Endothelial cell of umbilical vein (primary cell): ENCODE measurements around the gene RSPO1. TPM values are rescaled to one million over a fixed set of nuclear protein-coding genes. Genes with fewer than 3 reads are reported as not detected.

Source experiments
- BruUV-seq: library from RNA; stranded (reverse); fragments of 400-500 nt; replicated peaks from 2 replicates; lab custom pipeline; 2021; lab: Mats Ljungman, UMichigan
- CTCF ChIA-PET: fragments of 300-600, 350-600 bp; sonication (Branson Sonifier 250); formaldehyde crosslinking; loops from one replicate; lab custom pipeline; 2021; ENCODE audit warnings: antibody characterized with exemption, inconsistent platforms; lab: Charles Lee
- POLR2A ChIA-PET: fragments of 300-600, 350-600 bp; sonication (Branson Sonifier 250); formaldehyde crosslinking; loops from one replicate; lab custom pipeline; 2021; ENCODE audit warnings: antibody characterized with exemption, inconsistent platforms; lab: Charles Lee
- DNase-seq: peaks from one replicate; pipeline ENCODE4 v3.0.0-alpha.2; 2011; ENCODE audit warnings: low read depth, low spot score
- FAIRE-seq: peaks from 2 replicates; lab custom pipeline; 2011; peaks lifted over from hg19 to GRCh38; lab: Jason Lieb, UNC
- H2AFZ ChIP-seq: 2 replicates; pipeline ENCODE4 v1.6.0; 2012; ENCODE audit warnings: low read depth, low read length, control low read depth, inconsistent platforms
- H3K27ac ChIP-seq: 2 replicates; pipeline ENCODE4 v1.5.1; 2011; ENCODE audit warnings: low read depth, mild to moderate bottlenecking, control low read depth, low read length, moderate library complexity; ENCODE audit not compliant: insufficient read depth
- H3K27me3 ChIP-seq, 2 experiments: 2 replicates each; pipeline versions ENCODE4 v1.6.0 to v1.6.1; 2011; ENCODE audit warnings: low read length in 2 of 2, mixed read lengths in 1 of 2; ENCODE audit not compliant: control insufficient read depth in 2 of 2, insufficient read depth in 2 of 2
- H3K36me3 ChIP-seq, 2 experiments: 2 replicates in 1 of 2; 3 replicates in 1 of 2; pipeline ENCODE4 v1.5.1; 2011; ENCODE audit warnings: low read length in 2 of 2, mild to moderate bottlenecking in 1 of 2, moderate library complexity in 1 of 2; ENCODE audit not compliant: control insufficient read depth in 2 of 2, insufficient read depth in 2 of 2; ENCODE audit errors: extremely low read depth in 1 of 2
- H3K4me1 ChIP-seq: 3 replicates; pipeline ENCODE4 v1.5.1; 2011; ENCODE audit warnings: mild to moderate bottlenecking, low read length; ENCODE audit not compliant: control insufficient read depth, insufficient read depth; ENCODE audit errors: extremely low read depth
- H3K4me2 ChIP-seq: 2 replicates; pipeline ENCODE4 v1.6.1; 2011; ENCODE audit warnings: low read length, control low read depth, mixed read lengths; ENCODE audit not compliant: insufficient read depth
- H3K4me3 ChIP-seq, 3 experiments: fragments of 200-600 bp in 1 of 3; sonication (generic), shearing (Covaris generic) in 1 of 3; replicated peaks in 1 of 3; 2 replicates each; pipeline ENCODE4 v1.5.1; 2011 to 2016; ENCODE audit warnings: control low read depth in 3 of 3, low read length in 3 of 3, mild to moderate bottlenecking in 2 of 3, inconsistent platforms in 1 of 3, low read depth in 1 of 3, moderate library complexity in 1 of 3; ENCODE audit not compliant: insufficient read depth in 1 of 3
- H3K79me2 ChIP-seq: 2 replicates; pipeline ENCODE4 v1.6.0; 2012; ENCODE audit warnings: low read length, inconsistent platforms; ENCODE audit not compliant: control insufficient read depth, insufficient read depth
- H3K9ac ChIP-seq: replicated peaks from 2 replicates; pipeline ENCODE3; 2011; ENCODE audit warnings: low read length, control low read depth; ENCODE audit not compliant: insufficient read depth; ENCODE audit errors: extremely low read depth
- H3K9me1 ChIP-seq: replicated peaks from 3 replicates; pipeline ENCODE4 v1.6.0; 2011; ENCODE audit warnings: mild to moderate bottlenecking, low read length; ENCODE audit not compliant: control insufficient read depth, insufficient read depth; ENCODE audit errors: extremely low read depth
- H3K9me3 ChIP-seq: replicated peaks from 2 replicates; pipeline ENCODE4 v1.5.1; 2012; ENCODE audit warnings: low read length, inconsistent platforms; ENCODE audit not compliant: control insufficient read depth, insufficient read depth
- H4K20me1 ChIP-seq: replicated peaks from 2 replicates; pipeline ENCODE3; 2011; ENCODE audit warnings: mild to moderate bottlenecking, low read length; ENCODE audit not compliant: control insufficient read depth, insufficient read depth; ENCODE audit errors: extremely low read depth
- EZH2 ChIP-seq: IDR thresholded peaks from 2 replicates; pipeline ENCODE4 v1.6.1; 2012; ENCODE audit warnings: borderline replicate concordance, low read depth, mild to moderate bottlenecking, moderate library complexity, low read length, inconsistent platforms; ENCODE audit not compliant: severe bottlenecking
- FOS ChIP-seq: IDR thresholded peaks from 2 replicates; pipeline ENCODE4 v1.6.1; 2011; ENCODE audit warnings: mild to moderate bottlenecking, low read length, moderate library complexity, borderline replicate concordance; ENCODE audit not compliant: insufficient read depth
- GATA2 ChIP-seq: IDR thresholded peaks from 2 replicates; pipeline ENCODE4 v1.7.0; 2011; ENCODE audit warnings: low read depth, mild to moderate bottlenecking, moderate library complexity, mixed read lengths, low read length; ENCODE audit not compliant: insufficient read length, insufficient read depth
- JUN ChIP-seq: IDR thresholded peaks from 2 replicates; pipeline ENCODE4 v1.6.1; 2011; ENCODE audit warnings: borderline replicate concordance, low read depth; ENCODE audit not compliant: insufficient read length, insufficient read depth
- MAX ChIP-seq: IDR thresholded peaks from 2 replicates; pipeline ENCODE4 v1.6.1; 2011; ENCODE audit not compliant: insufficient read depth, insufficient read length
- MYC ChIP-seq: IDR thresholded peaks from one replicate; pipeline ENCODE4 v1.6.1; 2011; ENCODE audit warnings: mild to moderate bottlenecking, low read depth, low read length
- POLR2A ChIP-seq: IDR thresholded peaks from 2 replicates; pipeline ENCODE4 v1.6.1; 2012; ENCODE audit warnings: low read depth, mild to moderate bottlenecking, control low read depth, low read length
- POLR2AphosphoS5 ChIP-seq: IDR thresholded peaks from 2 replicates; pipeline ENCODE4 v1.6.1; 2012; ENCODE audit warnings: low read depth, mild to moderate bottlenecking, control low read depth, low read length, moderate library complexity; ENCODE audit not compliant: insufficient read depth
- dilution Hi-C: fragments of 300-500 bp; cut with MboI; formaldehyde crosslinking; loops from one replicate; pipeline ENCODE4 v1.15.0; 2019; ENCODE audit warnings: low sequenced_read_pairs; ENCODE audit not compliant: extremely low pct_ligation_motif_present
- intact Hi-C: fragments of 100-400 bp; cut with micrococcal nuclease; formaldehyde crosslinking; loops from one replicate; pipeline ENCODE4 v1.10.0; 2022
- polyA plus RNA-seq, 4 experiments: library from polyadenylated mRNA; depleted of rRNA in 3 of 4; stranded (reverse) in 3 of 4; unstranded in 1 of 4; fragments of >200 nt; gene quantifications; 2 replicates each; pipeline versions ENCODE4 v1.2.1 to v1.2.3, GENCODE V29; 2011 to 2012; ENCODE audit warnings: missing spikeins in 1 of 4
- total RNA-seq: library from RNA; stranded (reverse); gene quantifications from 2 replicates; pipeline ENCODE4 v1.2.3, GENCODE V29; 2021
- TF ChIP-seq, protein P1 (sequence below), 2 donors: IDR thresholded peaks; 1 replicate in 1 of 2; 2 replicates in 1 of 2; pipeline ENCODE4 v1.5.1; 2011; ENCODE audit warnings: low read length in 2 of 2, mild to moderate bottlenecking in 2 of 2, moderate library complexity in 2 of 2, control low read depth in 1 of 2, inconsistent platforms in 1 of 2, low read depth in 1 of 2; ENCODE audit not compliant: insufficient read depth in 1 of 2; ENCODE audit errors: extremely low read depth in 1 of 2

The RSPO1 gene
- total and polyA plus RNA-seq, 2 donors (not counting 3 experiments of a cell fraction or from before 2014, with no cell fraction given): not detected

DNA sequence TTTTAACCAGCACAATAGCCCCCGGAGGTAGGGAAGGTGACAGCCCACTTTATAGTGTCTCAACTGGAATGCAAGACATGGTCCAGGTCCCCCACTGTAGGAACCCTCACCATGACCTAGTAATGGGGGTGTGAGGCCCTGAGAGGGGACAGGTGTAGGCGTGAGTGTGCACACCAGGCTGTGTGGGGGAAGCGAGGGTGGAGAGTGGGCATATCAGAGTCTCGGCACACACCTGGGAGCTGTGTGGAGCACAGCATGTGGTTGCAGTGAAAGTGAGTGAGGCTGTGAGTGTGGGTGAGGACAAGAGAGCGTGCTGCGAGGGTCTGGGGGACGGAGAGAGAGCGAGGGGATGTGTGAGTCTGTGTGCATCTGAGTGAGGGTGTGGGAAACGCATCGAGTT, 17.1 kb upstream of the RSPO1 start:
- Histone ChIP-seq H3K9me1 (no peaks in the 10 kb centered on the region), H2AFZ (no peak overlapping the region), H4K20me1 (no peaks in the 10 kb centered on the region), H3K4me2 (no peak overlapping the region), H3K9ac (no peak overlapping the region), H3K4me3 (no peak overlapping the region), H3K36me3 (no peaks in the 10 kb centered on the region), H3K27me3 (no peaks in the 10 kb centered on the region), H3K79me2 (no peaks in the 10 kb centered on the region), H3K9me3 (no peaks in the 10 kb centered on the region), H3K27ac (no peak overlapping the region), H3K4me1 (no peaks in the 10 kb centered on the region)
- ChIA-PET POLR2A (no interaction called here), CTCF (no interaction called here)
- no TSS peak for BruUV-seq
- intact Hi-C loops: no loop called here
- dilution Hi-C loops: no loop called here
- no peak for FAIRE-seq
- TF ChIP-seq MAX: no peak
- TF ChIP-seq FOS: no peak
- no peak for TF ChIP-seq MYC
- no peak for TF ChIP-seq EZH2
- TF ChIP-seq JUN: no peak
- TF ChIP-seq, protein P1, sequence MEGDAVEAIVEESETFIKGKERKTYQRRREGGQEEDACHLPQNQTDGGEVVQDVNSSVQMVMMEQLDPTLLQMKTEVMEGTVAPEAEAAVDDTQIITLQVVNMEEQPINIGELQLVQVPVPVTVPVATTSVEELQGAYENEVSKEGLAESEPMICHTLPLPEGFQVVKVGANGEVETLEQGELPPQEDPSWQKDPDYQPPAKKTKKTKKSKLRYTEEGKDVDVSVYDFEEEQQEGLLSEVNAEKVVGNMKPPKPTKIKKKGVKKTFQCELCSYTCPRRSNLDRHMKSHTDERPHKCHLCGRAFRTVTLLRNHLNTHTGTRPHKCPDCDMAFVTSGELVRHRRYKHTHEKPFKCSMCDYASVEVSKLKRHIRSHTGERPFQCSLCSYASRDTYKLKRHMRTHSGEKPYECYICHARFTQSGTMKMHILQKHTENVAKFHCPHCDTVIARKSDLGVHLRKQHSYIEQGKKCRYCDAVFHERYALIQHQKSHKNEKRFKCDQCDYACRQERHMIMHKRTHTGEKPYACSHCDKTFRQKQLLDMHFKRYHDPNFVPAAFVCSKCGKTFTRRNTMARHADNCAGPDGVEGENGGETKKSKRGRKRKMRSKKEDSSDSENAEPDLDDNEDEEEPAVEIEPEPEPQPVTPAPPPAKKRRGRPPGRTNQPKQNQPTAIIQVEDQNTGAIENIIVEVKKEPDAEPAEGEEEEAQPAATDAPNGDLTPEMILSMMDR (IDR thresholded peaks at IDR 0.05; ENCODE audit: extremely low read depth in 1 of 2, insufficient read depth in 1 of 2, low read depth in 1 of 2, low read length in 2 of 2): no peak
- TF ChIP-seq POLR2A: no peak
- TF ChIP-seq GATA2: no peak
- TF ChIP-seq POLR2AphosphoS5: no peak
- no peak for DNase-seq
